Stomach (tissue), 4 donors: ENCODE measurements around the gene ANKFY1.

Experiments
- POLR2A ChIP-seq, 4 donors: fragments of 450-650 bp; IDR thresholded peaks; one replicate each; pipeline ENCODE4 v1.6.1; 2016; ENCODE audit warnings: antibody characterized with exemption in 4 of 4, control low read depth in 2 of 4, mild to moderate bottlenecking in 1 of 4, moderate library complexity in 1 of 4
- TF ChIP-seq, protein P1 (sequence below), 7 experiments: fragments of 450-650 bp in 4 of 7; fragments of 200-600 bp in 3 of 7; sonication (generic) in 3 of 7; IDR thresholded peaks; one replicate each; pipeline ENCODE4 v1.5.1; 2016 to 2019; ENCODE audit warnings: antibody characterized with exemption in 7 of 7, control low read depth in 2 of 7, mild to moderate bottlenecking in 1 of 7

DNA sequence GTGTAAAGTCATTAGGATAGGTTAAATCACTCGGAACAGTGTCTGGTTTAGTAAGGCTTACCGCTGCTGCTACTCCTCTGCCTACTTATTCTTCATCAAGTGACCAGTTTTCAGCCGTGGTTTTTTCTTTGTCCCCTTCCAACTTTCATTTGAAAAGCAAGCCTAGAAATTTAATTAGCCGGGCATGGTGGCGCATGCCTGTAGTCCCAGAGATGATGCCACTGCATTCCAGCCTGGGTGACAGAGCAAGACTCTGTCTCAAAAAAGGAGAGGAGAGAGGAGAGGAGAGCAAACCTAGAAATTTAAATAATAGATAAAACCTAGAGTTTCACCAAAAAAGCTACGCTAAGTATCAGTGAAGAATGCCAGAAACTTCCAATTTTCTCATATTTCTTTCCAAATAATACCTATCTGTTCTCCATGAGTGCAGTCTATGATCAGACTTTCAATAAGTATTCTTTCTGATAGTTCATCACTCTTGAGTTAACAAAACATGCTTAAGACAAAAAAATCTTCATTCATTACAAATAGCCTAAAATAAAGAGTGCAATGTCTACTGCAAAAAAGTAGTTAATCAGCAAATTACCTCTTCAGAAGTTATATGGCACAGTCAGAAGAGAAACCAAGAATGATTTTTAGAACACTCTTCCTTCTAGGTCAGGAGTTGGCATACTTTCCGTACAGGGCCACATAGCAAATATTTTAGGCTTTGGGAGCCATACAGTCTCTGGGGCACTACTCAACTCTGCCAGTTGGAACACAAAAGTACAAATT lies 15.1 kb downstream of the ANKFY1 start:
- TF ChIP-seq POLR2A (IDR thresholded peaks at IDR 0.05) = no peak
- TF ChIP-seq, protein P1, sequence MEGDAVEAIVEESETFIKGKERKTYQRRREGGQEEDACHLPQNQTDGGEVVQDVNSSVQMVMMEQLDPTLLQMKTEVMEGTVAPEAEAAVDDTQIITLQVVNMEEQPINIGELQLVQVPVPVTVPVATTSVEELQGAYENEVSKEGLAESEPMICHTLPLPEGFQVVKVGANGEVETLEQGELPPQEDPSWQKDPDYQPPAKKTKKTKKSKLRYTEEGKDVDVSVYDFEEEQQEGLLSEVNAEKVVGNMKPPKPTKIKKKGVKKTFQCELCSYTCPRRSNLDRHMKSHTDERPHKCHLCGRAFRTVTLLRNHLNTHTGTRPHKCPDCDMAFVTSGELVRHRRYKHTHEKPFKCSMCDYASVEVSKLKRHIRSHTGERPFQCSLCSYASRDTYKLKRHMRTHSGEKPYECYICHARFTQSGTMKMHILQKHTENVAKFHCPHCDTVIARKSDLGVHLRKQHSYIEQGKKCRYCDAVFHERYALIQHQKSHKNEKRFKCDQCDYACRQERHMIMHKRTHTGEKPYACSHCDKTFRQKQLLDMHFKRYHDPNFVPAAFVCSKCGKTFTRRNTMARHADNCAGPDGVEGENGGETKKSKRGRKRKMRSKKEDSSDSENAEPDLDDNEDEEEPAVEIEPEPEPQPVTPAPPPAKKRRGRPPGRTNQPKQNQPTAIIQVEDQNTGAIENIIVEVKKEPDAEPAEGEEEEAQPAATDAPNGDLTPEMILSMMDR (IDR thresholded peaks at IDR 0.05) = no peak
